Gastrocnemius medialis (tissue), 4 donors: ENCODE results near the gene IFITM10. TPM values are rescaled to one million over a fixed set of nuclear protein-coding genes. Genes with fewer than 3 reads are reported as not detected.

Experiments
- ATAC-seq, 2 donors: fragments of 150-250 bp; one replicate each; pipeline ENCODE4 v1.9.1; 2016
- DNase-seq, 2 donors: peaks; one replicate each; pipeline ENCODE4 v3.0.0-alpha.2; 2019
- H3K27ac ChIP-seq, 4 donors: fragments of 200-600 bp; sonication (generic); 1 replicate in 1 of 4; 2 replicates in 3 of 4; pipeline ENCODE4 v1.5.1; 2016 to 2018; ENCODE audit warnings: mild to moderate bottlenecking in 2 of 4, moderate library complexity in 1 of 4
- H3K27me3 ChIP-seq, 3 donors: fragments of 200-600 bp; sonication (generic) in 2 of 3; 1 replicate in 1 of 3; 2 replicates in 2 of 3; pipeline versions ENCODE4 v1.5.1 to v1.6.0; 2016 to 2019; ENCODE audit warnings: mild to moderate bottlenecking in 1 of 3, moderate library complexity in 1 of 3
- H3K36me3 ChIP-seq, 2 donors: fragments of 200-600 bp; sonication (generic) in 1 of 2; one replicate each; pipeline ENCODE4 v1.5.1; 2017 to 2018
- H3K4me1 ChIP-seq, 2 donors: fragments of 200-600 bp; sonication (generic) in 1 of 2; one replicate each; pipeline ENCODE4 v1.5.1; 2016 to 2017; ENCODE audit warnings: mild to moderate bottlenecking in 2 of 2
- H3K4me3 ChIP-seq, 4 donors: fragments of 200-600 bp; sonication (generic) in 3 of 4; 1 replicate in 1 of 4; 2 replicates in 3 of 4; pipeline ENCODE4 v1.5.1; 2016 to 2019; ENCODE audit warnings: mild to moderate bottlenecking in 2 of 4
- H3K9me3 ChIP-seq, 3 donors: fragments of 200-600 bp; sonication (generic) in 2 of 3; 1 replicate in 1 of 3; 2 replicates in 2 of 3; pipeline ENCODE4 v1.5.1; 2016 to 2019
- CTCF ChIP-seq, 5 experiments: fragments of 450-650 bp in 3 of 5; fragments of 200-600 bp in 2 of 5; sonication (generic) in 2 of 5; IDR thresholded peaks in 4 of 5; conservative IDR thresholded peaks in 1 of 5; 1 replicate in 4 of 5; 2 replicates in 1 of 5; pipeline ENCODE4 v1.5.1; 2016 to 2019; ENCODE audit warnings: antibody characterized with exemption in 5 of 5, mild to moderate bottlenecking in 3 of 5, moderate library complexity in 3 of 5
- POLR2A ChIP-seq, 2 donors: fragments of 450-650 bp; IDR thresholded peaks; one replicate each; pipeline ENCODE4 v1.6.1; 2017; ENCODE audit warnings: antibody characterized with exemption in 2 of 2, mild to moderate bottlenecking in 2 of 2, moderate library complexity in 2 of 2
- in situ Hi-C, 4 donors: fragments of 200-750 bp; cut with MboI; loops; one replicate each; pipeline versions ENCODE4 v1.15.0 to v1.8.0; 2017; ENCODE audit warnings: low sequenced_read_pairs in 4 of 4
- intact Hi-C: fragments of 100-400 bp; cut with DNase I; formaldehyde crosslinking; loops from one replicate; pipeline ENCODE4 v1.15.1; 2023; ENCODE audit warnings: low total_unique reads
- total RNA-seq, 4 donors: library from RNA; depleted of rRNA; stranded (reverse); fragments of >200 nt; gene quantifications; one replicate each; pipeline versions ENCODE4 v1.1.0 to v1.2.3, GENCODE V29; 2016

The IFITM10 gene
- total RNA-seq, 4 donors from 2014 or later = 1.1 to 7.2 (median 4.9) TPM

GRCh38 chr11:1791912-1792311, 41.5 kb upstream of the IFITM10 start:
- in situ Hi-C loops = no loop called here
- Histone ChIP-seq H3K36me3 (no peaks in the 10 kb centered on the region), H3K27me3 (peaks cover 0 to 19% (median 8%) of the 10 kb centered on the region in 3 donors), H3K9me3 (no peaks in the 10 kb centered on the region), H3K4me3 (no peak overlapping the region), H3K4me1 (no peaks in the 10 kb centered on the region), H3K27ac (no peak overlapping the region)
- TF ChIP-seq CTCF (IDR thresholded peaks at IDR 0.05 in 4 of 5, conservative IDR thresholded peaks at IDR 0.05 in 1 of 5) (no peak), POLR2A (IDR thresholded peaks at IDR 0.05) (no peak)
- ATAC-seq (no peak), DNase-seq (no peak)
- intact Hi-C loops = no loop called here

GRCh38 chr11:1786466-1786865, 36.1 kb upstream of the IFITM10 start:
- in situ Hi-C loops (no loop called here), intact Hi-C loops (no loop called here)
- TF ChIP-seq POLR2A (IDR thresholded peaks at IDR 0.05) = no peak
- no peak for TF ChIP-seq CTCF (IDR thresholded peaks at IDR 0.05 in 4 of 5, conservative IDR thresholded peaks at IDR 0.05 in 1 of 5)
- no peaks in the 10 kb centered on the region for H3K36me3 ChIP-seq
- peaks cover 0 to 4% (median under 1%) of the 10 kb centered on the region in 3 donors for H3K27me3 ChIP-seq
- no peaks in the 10 kb centered on the region for H3K9me3 ChIP-seq
- DNase-seq (no peak), ATAC-seq (no peak)
- H3K4me1 ChIP-seq = no peaks in the 10 kb centered on the region
- H3K27ac ChIP-seq = no peak overlapping the region
- no peak overlapping the region for H3K4me3 ChIP-seq

- intact Hi-C loops (no loop called here), in situ Hi-C loops (no loop called here)
- Histone ChIP-seq H3K36me3 (no peaks in the 10 kb centered on the region), H3K27ac (no peak overlapping the region), H3K4me3 (no peak overlapping the region), H3K4me1 (no peaks in the 10 kb centered on the region), H3K27me3 (no peaks in the 10 kb centered on the region), H3K9me3 (no peaks in the 10 kb centered on the region)
- DNase-seq (no peak), ATAC-seq (no peak)
- no peak for TF ChIP-seq CTCF (IDR thresholded peaks at IDR 0.05 in 4 of 5, conservative IDR thresholded peaks at IDR 0.05 in 1 of 5)
- no peak for TF ChIP-seq POLR2A (IDR thresholded peaks at IDR 0.05)
Observed at GRCh38 chr11:1785749-1786413, 35.5 kb upstream of the IFITM10 start.

DNA sequence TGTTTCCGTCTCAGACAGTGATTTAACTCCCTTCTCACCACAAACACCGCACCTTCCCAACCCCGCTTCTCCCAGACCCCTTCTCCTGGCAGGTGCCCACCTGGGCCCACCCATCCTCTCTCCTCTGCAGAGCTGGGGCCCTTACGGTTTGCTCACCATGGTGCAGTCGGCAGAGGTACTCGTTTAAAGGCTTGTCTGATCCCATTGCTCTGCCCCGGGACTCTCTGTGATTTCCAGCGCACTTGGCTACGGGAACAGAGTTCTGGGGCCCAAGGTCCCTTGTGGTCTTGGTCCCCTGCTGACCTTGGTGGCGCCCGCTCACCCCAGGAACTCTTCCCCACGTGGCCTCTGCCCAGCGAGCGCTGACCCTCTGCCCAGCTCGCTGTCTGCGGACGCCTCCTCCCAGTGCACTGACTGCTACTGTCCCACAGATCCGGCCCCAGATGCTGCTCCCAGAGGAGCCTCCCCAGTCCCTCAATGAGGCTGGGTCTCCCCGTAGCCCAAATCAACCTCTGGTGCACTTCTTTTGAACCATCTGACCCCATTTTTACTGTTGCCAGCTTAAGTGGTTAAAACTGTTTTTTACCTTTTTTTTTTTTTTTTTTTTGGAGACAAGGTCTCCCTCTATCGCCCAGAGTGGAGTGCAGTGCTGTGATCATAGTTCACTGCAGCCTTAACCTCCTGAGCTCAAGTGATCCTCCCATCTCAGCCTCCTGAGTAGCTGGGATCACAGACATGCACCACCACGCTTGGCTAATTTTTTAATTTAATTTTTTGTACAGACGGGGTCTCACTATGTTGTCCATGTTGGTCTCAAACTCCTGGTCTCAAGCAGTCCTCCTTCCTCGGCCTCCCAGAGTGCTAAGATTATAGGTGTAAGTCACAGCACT, 34.6 kb upstream of the IFITM10 start:
- no peak for TF ChIP-seq CTCF (IDR thresholded peaks at IDR 0.05 in 4 of 5, conservative IDR thresholded peaks at IDR 0.05 in 1 of 5)
- TF ChIP-seq POLR2A (IDR thresholded peaks at IDR 0.05) = no peak
- ATAC-seq (no peak), DNase-seq (no peak)
- no peaks in the 10 kb centered on the region for H3K9me3 ChIP-seq
- no peaks in the 10 kb centered on the region for H3K4me1 ChIP-seq
- H3K4me3 ChIP-seq = no peak overlapping the region
- no peak overlapping the region for H3K27ac ChIP-seq
- no peaks in the 10 kb centered on the region for H3K36me3 ChIP-seq
- intact Hi-C loops = no loop called here
- no peaks in the 10 kb centered on the region for H3K27me3 ChIP-seq
- in situ Hi-C loops = no loop called here
